Fibroblast of mammary gland (primary cell): ENCODE measurements around the gene CNPY1.

Experiments used
- DNase-seq: peaks from one replicate; pipeline ENCODE4 v3.0.0-alpha.2; 2010; ENCODE audit warnings: low read depth
- H3K4me3 ChIP-seq: 2 replicates; pipeline ENCODE4 v1.5.1; 2011; ENCODE audit warnings: low read depth, mild to moderate bottlenecking, low read length, moderate library complexity; ENCODE audit not compliant: control insufficient read depth
- TF ChIP-seq, protein P1 (sequence below): conservative IDR thresholded peaks from 2 replicates; pipeline ENCODE4 v1.5.1; 2011; ENCODE audit warnings: low read depth, low read length, inconsistent platforms; ENCODE audit not compliant: control insufficient read depth, insufficient read depth

CNPY1 gene

DNA sequence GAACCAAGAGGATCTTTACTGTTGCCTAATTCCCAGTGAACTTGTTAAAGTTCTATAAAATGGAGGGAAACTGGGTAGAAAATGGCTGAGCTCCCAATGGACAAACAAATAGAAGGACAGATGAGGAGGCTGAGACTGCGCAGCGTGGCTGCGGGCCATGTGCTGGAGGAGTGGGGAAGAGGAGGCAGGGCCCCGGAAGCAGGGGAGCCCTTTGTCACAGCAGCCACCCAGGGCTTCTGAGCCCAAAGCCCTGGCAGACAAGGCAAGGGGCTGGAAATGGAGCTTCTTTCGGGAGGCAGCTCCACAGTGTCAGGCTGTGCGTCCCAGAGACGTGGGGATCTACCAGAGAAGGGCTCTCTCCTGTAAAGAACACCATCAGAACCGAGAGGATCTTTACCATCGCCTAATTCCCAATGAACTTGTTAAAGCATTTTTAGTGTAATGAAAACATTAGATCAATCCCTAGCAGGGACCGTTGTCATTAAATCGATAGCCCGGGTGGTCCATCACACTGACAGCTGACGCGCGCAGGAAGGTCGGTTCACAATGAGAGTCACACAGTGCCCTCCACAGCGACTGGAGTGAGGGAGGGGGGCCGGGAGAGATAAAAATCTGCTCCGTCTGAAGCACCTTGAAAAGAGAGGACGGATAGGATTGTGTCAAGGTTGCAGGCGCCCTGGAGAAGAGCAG lies 14.0 kb upstream of the CNPY1 start:
- no peak for DNase-seq
- H3K4me3 ChIP-seq: no peak overlapping the region
- TF ChIP-seq, protein P1, sequence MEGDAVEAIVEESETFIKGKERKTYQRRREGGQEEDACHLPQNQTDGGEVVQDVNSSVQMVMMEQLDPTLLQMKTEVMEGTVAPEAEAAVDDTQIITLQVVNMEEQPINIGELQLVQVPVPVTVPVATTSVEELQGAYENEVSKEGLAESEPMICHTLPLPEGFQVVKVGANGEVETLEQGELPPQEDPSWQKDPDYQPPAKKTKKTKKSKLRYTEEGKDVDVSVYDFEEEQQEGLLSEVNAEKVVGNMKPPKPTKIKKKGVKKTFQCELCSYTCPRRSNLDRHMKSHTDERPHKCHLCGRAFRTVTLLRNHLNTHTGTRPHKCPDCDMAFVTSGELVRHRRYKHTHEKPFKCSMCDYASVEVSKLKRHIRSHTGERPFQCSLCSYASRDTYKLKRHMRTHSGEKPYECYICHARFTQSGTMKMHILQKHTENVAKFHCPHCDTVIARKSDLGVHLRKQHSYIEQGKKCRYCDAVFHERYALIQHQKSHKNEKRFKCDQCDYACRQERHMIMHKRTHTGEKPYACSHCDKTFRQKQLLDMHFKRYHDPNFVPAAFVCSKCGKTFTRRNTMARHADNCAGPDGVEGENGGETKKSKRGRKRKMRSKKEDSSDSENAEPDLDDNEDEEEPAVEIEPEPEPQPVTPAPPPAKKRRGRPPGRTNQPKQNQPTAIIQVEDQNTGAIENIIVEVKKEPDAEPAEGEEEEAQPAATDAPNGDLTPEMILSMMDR: no peak

DNA sequence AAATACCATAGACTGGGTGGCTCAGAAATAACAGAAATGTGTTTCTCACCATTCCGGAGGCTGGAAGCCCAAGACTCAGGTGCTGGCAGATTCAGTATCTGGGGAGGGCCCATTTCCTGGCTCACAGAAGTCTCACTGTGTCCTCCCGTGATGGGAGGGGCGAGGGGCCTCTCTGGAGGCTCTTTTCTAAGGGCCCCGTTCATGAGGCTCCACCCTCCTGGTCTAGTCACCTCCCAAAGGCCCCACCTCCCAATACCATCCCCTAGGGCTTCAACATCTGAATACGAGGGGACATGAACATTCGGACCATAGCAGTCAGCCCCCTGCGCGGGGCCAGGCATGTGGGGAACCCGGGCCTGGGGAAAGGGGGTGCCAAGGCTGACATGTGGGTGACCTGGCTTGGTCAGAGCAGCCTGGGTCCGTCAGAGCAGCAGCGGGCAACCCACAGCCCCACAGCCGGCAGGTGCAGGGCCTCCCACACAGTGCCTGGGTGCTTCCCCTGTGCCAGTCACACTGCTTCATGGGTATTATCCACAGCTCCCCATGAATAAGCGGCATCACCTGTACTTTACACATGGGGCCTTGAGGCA lies 13.3 kb upstream of the CNPY1 start:
- H3K4me3 ChIP-seq: no peak overlapping the region
- DNase-seq: no peak
- TF ChIP-seq, protein P1: no peak

DNA sequence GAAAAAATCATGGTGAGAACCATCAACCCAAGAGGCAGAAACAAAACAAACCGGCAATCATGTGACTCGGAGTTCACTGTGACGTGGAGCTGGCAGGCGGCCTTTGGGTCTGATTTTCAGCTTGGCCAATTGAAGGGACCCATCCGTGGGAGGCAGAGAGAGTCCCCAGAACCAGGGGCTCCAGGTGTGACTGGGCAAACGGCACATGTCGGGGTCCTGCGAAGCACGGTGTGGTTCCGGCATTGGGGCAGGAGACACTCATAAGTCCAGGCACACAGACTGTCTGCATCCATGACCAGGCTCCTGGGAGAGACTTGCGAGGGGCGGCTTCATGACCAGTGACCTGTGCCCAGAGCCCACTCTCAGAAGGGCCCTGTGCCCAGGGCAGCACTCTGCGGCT lies 12.6 kb upstream of the CNPY1 start:
- no peak for DNase-seq
- no peak overlapping the region for H3K4me3 ChIP-seq
- TF ChIP-seq, protein P1: no peak

DNA sequence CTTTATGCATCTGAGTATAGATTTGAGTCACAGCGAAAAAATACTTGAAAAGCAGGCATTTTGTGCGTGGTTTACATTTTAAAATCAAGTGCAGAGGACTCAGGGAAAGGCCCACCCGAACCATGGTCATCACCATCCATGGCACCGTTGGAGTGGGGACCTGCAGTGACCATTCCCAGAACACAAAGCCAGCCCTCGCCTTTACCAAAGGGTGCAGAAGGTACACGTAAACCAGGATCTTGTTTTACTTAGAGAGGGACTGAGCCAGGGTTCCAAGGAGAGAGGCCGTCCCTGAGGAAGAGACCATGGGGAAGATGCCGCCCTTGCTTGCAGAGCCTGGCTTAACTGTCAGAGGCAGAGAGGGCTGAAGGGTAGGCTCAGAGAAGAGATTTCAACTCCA lies 12.0 kb upstream of the CNPY1 start:
- DNase-seq: no peak
- TF ChIP-seq, protein P1: no peak

DNA sequence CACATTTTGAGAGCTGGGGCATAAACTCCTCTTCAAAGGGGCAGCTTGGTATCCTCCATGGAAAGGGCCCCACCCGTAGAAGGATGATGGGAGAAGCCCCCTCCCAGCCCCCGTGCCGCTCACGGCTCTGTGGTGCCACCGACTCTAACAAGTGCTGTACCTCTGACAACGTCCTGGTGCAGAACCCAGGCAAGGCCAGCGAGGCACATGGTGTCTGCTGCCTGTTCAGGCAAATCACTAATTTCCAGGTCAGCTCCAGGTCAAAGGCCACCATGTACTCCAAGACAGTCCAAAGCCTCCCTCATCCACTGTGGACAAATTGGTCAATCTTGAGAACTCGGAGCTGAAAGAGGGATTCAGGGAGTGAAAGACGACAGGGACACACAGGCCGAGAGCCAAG lies 11.4 kb upstream of the CNPY1 start:
- DNase-seq: no peak
- TF ChIP-seq, protein P1: no peak
- no peak overlapping the region for H3K4me3 ChIP-seq

More for the DNA sequence above, 12.0 kb upstream of the CNPY1 start:
- H3K4me3 ChIP-seq: no peak overlapping the region

DNA sequence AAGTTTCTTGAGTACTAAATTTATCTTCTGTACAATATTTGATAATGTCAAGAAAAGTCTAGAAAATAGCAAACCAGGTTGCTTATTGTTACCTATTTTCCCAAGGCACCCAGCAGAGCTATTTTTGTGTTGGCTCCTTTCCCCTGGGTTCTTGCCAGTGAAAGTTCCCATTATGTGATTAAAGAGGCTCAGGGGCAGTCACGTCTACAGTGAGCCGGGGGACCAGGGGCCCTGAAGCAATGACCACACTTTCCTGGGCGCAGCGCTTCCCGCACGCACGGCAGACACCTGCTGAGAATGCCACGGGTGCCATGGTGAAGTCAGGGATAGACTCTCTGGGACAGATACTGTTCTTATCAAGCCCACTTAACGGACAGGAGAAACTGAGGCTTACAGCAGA lies 10.4 kb upstream of the CNPY1 start:
- no peak for DNase-seq
- TF ChIP-seq, protein P1: no peak
- no peak overlapping the region for H3K4me3 ChIP-seq
